Hematopoietic multipotent progenitor cell treated with erythropoietin and hydrocortisone succinate and interleukin-3 and kit ligand, for 15 days (in vitro differentiated cells): ENCODE measurements around the gene LYL1.

Experiments
- DNase-seq: peaks from one replicate; pipeline ENCODE4 v3.0.0-alpha.2; 2015; ENCODE audit warnings: low spot score

The LYL1 gene

GRCh38 chr19:13073263-13073662, 29.4 kb downstream of the LYL1 start:
- DNase-seq = peak; percentile 23

- DNase-seq = peak; percentile 63
These were observed 30.3 kb downstream of the LYL1 start for GRCh38 chr19:13072188-13072908.

- DNase-seq = peak; percentile 35
These were observed 31.0 kb downstream of the LYL1 start for GRCh38 chr19:13071444-13072187.

GRCh38 chr19:13070425-13071140, 32.1 kb downstream of the LYL1 start:
- DNase-seq = no peak

GRCh38 chr19:13069415-13070359, 33.0 kb downstream of the LYL1 start:
- DNase-seq = peak; percentile 96

- peak; percentile 50 for DNase-seq
These were observed 34.4 kb downstream of the LYL1 start for GRCh38 chr19:13068085-13068846.

- DNase-seq = no peak
These were observed 35.5 kb downstream of the LYL1 start for GRCh38 chr19:13066933-13067807.

GRCh38 chr19:13066226-13066625, 36.4 kb downstream of the LYL1 start:
- DNase-seq = no peak

- DNase-seq = no peak
These were observed 38.6 kb downstream of the LYL1 start for GRCh38 chr19:13064092-13064489.

GRCh38 chr19:13063461-13064091, 39.1 kb downstream of the LYL1 start:
- DNase-seq = no peak

GRCh38 chr19:13062317-13062716, 40.3 kb downstream of the LYL1 start:
- DNase-seq = no peak

- DNase-seq = peak; percentile 91
These were observed 41.4 kb downstream of the LYL1 start for GRCh38 chr19:13060964-13061927.

GRCh38 chr19:13060233-13060963, 42.3 kb downstream of the LYL1 start:
- DNase-seq = peak; percentile 64

GRCh38 chr19:13058951-13059660, 43.6 kb downstream of the LYL1 start:
- no peak for DNase-seq

GRCh38 chr19:13057744-13058143, 44.9 kb downstream of the LYL1 start:
- DNase-seq = no peak

GRCh38 chr19:13057147-13057572, 45.5 kb downstream of the LYL1 start:
- no peak for DNase-seq
